Measurements from ENCODE around the gene APOBEC3G. TPM values are rescaled to one million over a fixed set of nuclear protein-coding genes. Genes with fewer than 3 reads are reported as not detected.

Gene APOBEC3G
- total and polyA plus RNA-seq, 4 donors = 3.2 to 9.5 (median 5.2) TPM

DNA sequence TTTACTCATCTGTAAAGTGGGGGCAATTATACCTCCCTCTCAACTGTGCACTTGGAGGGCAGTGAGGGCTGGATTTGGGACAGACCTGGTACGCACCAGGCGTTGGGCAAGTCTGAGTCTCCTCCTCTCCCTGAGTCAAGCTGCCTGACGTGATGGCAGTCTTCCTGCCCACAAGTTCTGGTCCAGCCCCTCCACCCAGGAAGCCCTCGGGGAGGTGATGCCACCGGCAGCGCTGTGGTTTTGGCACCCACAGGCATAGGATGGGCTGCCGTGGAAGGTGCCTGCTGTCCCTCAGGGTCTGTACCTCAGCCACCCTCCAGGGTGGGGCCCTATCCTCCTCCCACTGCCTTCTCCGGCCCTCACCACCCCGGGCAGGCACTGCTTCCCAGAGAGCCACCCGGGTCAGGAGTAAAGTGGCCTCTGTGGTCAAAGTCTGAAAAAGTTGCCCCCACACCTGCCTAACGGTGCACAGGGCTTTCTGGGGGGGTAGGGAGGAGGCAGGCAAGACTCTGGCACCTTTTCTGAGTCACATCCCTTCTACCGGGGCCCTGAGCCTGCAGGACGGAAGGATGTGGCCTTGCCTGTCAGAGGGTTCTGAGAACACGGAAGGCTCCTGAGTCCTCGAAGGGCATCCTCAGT is 13.5 kb downstream of the APOBEC3G start:
- H3K4me1 ChIP-seq (ENCODE audit: control insufficient read depth, insufficient read depth, low read length) = peaks cover 5% of the 10 kb centered on the region
- no peaks in the 10 kb centered on the region for H3K27me3 ChIP-seq (ENCODE audit: control insufficient read depth, insufficient read depth, low read length)
- H3K27ac ChIP-seq (ENCODE audit: low read depth, low read length) = no peak overlapping the region
- WGBS (ENCODE audit: insufficient coverage) = 88% methylated on average over 13 of the region's 15 CpGs
- H3K9me3 ChIP-seq (ENCODE audit: control insufficient read depth, insufficient read depth, low read length) = no peaks in the 10 kb centered on the region
- no peak for DNase-seq (ENCODE audit: low read depth in 4 of 6, low spot score in 6 of 6)
- H3K36me3 ChIP-seq (ENCODE audit: control insufficient read depth, insufficient read depth, low read length) = no peaks in the 10 kb centered on the region
- no peak overlapping the region for H3K4me3 ChIP-seq (ENCODE audit: low read depth, low read length)

DNA sequence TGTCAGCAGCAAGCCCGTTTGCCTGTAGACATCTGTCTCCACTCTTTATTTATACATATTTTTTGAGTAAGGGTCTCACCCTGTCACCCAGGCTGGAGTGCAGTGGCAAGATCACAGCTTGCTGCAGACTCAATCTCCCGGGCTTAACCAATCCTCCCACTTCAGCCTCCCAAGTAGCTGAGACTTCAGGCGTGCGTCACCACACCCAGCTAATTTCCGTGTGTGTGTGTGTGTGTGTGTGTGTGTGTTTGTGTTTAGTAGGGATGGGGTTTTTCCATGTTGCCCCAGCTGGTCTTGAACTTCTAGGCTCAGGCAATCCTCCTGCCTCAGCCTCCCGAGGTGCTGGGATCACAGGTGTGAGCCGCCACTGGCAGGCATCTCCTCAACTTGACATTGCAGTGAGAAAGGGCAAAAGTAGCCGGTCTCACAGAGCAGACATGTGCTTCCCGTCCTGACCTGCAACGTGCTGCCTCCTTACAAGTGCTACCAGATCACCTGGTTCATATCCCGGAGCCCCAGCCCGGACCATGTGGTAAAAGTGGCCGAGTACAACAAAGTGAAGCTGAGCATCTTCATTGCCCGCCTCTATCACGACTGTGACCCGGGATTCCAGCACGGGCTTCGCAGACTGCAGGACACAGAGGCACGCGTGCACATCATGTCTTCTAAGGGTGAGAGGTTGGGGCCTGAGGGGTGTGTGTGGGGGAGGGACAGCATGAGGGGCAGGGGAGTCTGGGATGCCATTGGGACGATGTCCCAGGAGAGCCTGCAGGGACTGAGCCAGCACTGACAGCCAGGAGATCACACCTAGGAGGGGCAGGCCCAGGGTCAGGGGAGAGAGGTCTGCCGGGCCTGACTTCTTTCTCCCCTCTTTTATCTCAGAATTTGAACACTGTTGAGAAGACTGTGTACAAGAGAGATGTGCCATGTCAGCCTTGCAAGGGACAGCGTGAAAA is 14.3 kb downstream of the APOBEC3G start:
- 87% methylated on average over 17 of the region's 23 CpGs for WGBS (ENCODE audit: insufficient coverage)
- Histone ChIP-seq H3K4me3 (ENCODE audit: low read depth, low read length) (no peak overlapping the region), H3K36me3 (ENCODE audit: control insufficient read depth, insufficient read depth, low read length) (no peaks in the 10 kb centered on the region), H3K27me3 (ENCODE audit: control insufficient read depth, insufficient read depth, low read length) (no peaks in the 10 kb centered on the region), H3K9me3 (ENCODE audit: control insufficient read depth, insufficient read depth, low read length) (no peaks in the 10 kb centered on the region), H3K27ac (ENCODE audit: low read depth, low read length) (no peak overlapping the region), H3K4me1 (ENCODE audit: control insufficient read depth, insufficient read depth, low read length) (peaks cover 5% of the 10 kb centered on the region)
- no peak for DNase-seq (ENCODE audit: low read depth in 4 of 6, low spot score in 6 of 6)

DNA sequence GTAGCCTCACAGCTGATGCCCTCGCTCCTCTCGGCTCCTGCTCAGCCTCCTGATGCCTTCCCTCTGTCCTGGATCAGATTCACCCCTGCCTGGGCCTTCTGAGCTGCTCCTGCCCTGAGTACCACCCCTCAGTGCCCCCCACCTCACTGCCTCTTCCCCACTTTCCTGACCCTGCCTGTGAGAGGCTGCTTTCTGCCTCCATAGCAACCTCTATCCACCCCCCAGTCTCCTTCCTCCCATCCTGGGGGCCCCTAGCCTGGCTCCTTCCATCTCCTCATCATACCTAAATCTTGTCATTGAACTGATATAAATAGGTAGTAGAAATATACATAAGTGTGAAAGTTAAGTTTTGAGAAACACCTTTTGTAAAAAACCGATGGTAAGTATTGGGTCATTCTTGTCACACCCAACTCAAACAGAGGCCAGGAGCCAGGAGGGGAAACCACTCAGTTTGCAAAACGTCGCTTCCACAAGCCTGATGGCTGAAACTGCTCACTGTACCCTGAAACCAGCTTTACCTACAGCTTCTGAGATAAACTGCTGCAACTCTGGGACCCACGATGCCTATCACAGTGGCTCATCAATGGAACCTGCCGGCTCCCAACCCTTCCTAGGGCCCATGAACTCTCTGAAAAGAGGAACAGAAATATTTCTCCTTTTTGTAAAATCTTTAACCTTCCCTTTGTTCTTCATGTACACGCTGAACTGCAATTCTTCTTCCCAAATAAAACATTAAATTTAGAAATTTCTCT is 15.2 kb downstream of the APOBEC3G start:
- no peak for DNase-seq (ENCODE audit: low read depth in 4 of 6, low spot score in 6 of 6)
- H3K4me3 ChIP-seq (ENCODE audit: low read depth, low read length) = no peak overlapping the region
- 82% methylated on average over 7 of the region's 8 CpGs for whole genome bisulfite sequencing (ENCODE audit: insufficient coverage)

DNA sequence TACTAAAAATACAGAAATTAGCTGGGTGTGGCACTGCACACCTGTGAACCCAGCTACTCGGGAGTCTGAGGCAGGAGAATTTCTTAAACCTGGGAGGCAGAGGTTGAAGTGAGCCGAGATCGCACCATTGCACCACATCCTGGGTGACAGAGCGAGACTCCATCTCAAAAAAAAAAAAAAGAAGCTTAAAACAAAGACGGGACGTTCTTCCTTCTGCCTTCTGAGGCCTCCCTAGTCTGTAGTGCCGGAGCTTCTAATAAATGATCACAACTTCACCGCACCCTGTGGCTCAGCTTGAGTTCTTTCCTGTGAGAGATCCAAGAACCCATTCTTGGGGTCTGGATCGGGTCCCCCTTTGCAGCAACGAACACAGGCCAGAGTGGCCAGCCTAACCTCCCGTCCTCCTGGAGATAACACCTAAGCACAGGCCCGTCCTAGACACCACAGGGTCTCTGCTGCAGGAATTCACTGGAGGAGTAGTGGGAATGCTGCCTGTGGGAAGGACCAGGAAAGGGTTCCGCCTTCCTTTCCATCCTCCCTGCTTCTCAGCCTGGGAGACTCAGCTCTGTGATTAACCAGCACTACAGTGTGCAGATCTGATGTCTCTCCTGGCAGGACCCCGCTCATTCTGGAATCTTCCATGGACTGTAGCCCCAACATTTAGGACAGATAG is 17.8 kb downstream of the APOBEC3G start:
- 80% methylated on average over 6 of the region's 14 CpGs for WGBS (ENCODE audit: insufficient coverage)

More for the DNA sequence above, 15.2 kb downstream of the APOBEC3G start:
- H3K27ac ChIP-seq (ENCODE audit: low read depth, low read length) = no peak overlapping the region
- peaks cover 11% of the 10 kb centered on the region for H3K4me1 ChIP-seq (ENCODE audit: control insufficient read depth, insufficient read depth, low read length)
- no peaks in the 10 kb centered on the region for H3K9me3 ChIP-seq (ENCODE audit: control insufficient read depth, insufficient read depth, low read length)
- H3K27me3 ChIP-seq (ENCODE audit: control insufficient read depth, insufficient read depth, low read length) = no peaks in the 10 kb centered on the region
- no peaks in the 10 kb centered on the region for H3K36me3 ChIP-seq (ENCODE audit: control insufficient read depth, insufficient read depth, low read length)

DNA sequence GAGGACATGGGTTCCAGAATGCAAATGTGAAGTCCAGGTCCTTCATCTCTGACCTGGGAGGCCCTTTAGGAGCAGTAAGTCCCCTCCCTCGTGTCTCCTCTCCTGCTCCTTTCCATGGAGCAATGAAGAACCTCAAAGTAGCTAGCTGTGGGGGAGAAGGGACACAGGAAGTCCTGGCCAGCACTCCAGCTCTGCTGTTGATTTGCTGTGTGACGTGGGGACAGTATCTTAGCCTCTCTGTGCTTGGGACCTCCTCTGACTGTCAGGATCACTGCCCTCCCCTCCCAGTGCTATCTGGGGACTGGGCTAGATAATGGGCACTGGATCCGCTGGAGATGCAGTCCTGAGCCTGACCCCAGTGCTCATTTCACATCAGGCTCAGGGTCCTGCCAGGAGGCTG is 18.9 kb downstream of the APOBEC3G start:
- Histone ChIP-seq H3K27me3 (ENCODE audit: control insufficient read depth, insufficient read depth, low read length) (no peaks in the 10 kb centered on the region), H3K4me3 (ENCODE audit: low read depth, low read length) (no peak overlapping the region), H3K4me1 (ENCODE audit: control insufficient read depth, insufficient read depth, low read length) (peaks cover 10% of the 10 kb centered on the region), H3K36me3 (ENCODE audit: control insufficient read depth, insufficient read depth, low read length) (no peaks in the 10 kb centered on the region), H3K27ac (ENCODE audit: low read depth, low read length) (no peak overlapping the region), H3K9me3 (ENCODE audit: control insufficient read depth, insufficient read depth, low read length) (no peaks in the 10 kb centered on the region)
- DNase-seq (ENCODE audit: low read depth in 4 of 6, low spot score in 6 of 6) = no peak
- 90% methylated on average over 2 of the region's 3 CpGs for WGBS (ENCODE audit: insufficient coverage)

More for the DNA sequence above, 17.8 kb downstream of the APOBEC3G start:
- no peak for DNase-seq (ENCODE audit: low read depth in 4 of 6, low spot score in 6 of 6)
- Histone ChIP-seq H3K27me3 (ENCODE audit: control insufficient read depth, insufficient read depth, low read length) (no peaks in the 10 kb centered on the region), H3K9me3 (ENCODE audit: control insufficient read depth, insufficient read depth, low read length) (no peaks in the 10 kb centered on the region), H3K4me1 (ENCODE audit: control insufficient read depth, insufficient read depth, low read length) (peaks cover 10% of the 10 kb centered on the region), H3K4me3 (ENCODE audit: low read depth, low read length) (no peak overlapping the region), H3K36me3 (ENCODE audit: control insufficient read depth, insufficient read depth, low read length) (no peaks in the 10 kb centered on the region), H3K27ac (ENCODE audit: low read depth, low read length) (no peak overlapping the region)

DNA sequence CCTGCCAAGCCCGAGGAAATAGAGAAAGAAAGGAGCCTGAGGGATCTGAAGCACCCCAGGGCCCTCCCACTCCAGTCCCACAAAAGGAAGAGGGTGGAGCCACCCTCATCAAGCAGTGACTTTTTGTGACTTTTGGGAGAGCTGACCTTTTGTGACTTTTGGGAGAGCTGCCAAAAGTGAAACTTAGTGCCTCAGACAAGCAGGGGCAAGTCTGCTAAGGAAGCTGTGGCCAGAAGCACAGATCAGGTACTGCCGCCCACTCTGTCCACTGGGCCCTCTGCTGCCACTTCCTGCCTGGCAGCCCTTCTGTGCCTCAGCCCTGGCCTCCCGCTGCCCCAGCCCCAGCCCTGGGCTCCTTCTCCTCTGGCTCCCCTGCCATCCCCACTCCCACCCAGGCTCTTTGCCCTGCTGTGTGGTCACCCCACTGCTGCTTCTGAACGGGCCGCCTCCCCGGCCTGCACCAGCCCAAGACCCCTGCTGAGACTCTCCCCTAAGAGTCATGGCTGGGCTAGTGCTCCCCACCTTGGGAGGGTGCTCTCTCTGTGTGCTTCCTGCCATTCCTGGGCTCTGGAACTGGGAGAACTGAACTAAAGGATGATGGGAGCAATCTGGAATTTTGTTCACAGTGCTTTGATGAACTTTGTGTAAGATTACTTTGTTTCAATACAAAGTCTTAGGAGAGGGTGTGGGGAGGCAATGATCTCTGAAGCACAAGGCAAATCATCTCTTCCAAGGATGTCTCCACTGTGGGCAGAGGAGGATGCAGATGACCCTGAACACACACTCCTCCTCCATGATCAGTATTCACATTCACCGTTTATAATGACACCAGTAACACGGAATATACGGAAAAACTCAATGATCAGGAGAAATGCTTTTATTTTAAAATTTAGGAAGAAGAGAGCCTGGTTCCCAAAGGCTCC is 20.3 kb downstream of the APOBEC3G start, which contains the start of gene APOBEC3H:
APOBEC3H (plus strand) TSS at position 147 of the 923 bp plus-strand sequence. CDS start 3,035 bp downstream, outside the sequence.
- H3K36me3 ChIP-seq (ENCODE audit: control insufficient read depth, insufficient read depth, low read length) = no peaks in the 10 kb centered on the region
- no peaks in the 10 kb centered on the region for H3K27me3 ChIP-seq (ENCODE audit: control insufficient read depth, insufficient read depth, low read length)
- peaks cover 10% of the 10 kb centered on the region for H3K4me1 ChIP-seq (ENCODE audit: control insufficient read depth, insufficient read depth, low read length)
- H3K9me3 ChIP-seq (ENCODE audit: control insufficient read depth, insufficient read depth, low read length) = no peaks in the 10 kb centered on the region
- no peak for DNase-seq (ENCODE audit: low read depth in 4 of 6, low spot score in 6 of 6)
- H3K4me3 ChIP-seq (ENCODE audit: low read depth, low read length) = no peak within 1 kb of the TSS
- 47% methylated on average over 5 of the region's 9 CpGs for WGBS (ENCODE audit: insufficient coverage)
- no peak within 1 kb of the TSS for H3K27ac ChIP-seq (ENCODE audit: low read depth, low read length)

DNA sequence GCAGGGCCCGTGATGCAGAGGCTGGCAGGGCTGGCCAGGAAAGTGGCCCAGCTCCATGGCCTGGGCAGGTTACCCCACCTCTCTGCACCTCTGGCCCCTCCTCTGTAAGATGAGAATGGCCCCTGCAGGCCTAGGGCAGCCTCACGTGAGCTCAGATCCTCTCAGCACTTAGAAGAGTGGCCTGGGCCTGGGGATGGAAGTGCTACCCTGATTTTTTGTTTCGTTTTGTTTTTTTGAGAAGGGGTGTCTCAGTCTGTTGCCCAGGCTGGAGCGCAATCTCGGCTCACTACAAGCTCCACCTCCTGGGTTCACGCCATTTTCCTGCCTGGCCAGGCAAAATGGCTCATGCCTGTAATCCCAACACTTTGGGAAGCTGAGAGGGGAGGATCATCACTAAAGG is 21.0 kb downstream of the APOBEC3G start:
- DNase-seq (ENCODE audit: low read depth in 4 of 6, low spot score in 6 of 6) = no peak
- H3K36me3 ChIP-seq (ENCODE audit: control insufficient read depth, insufficient read depth, low read length) = no peaks in the 10 kb centered on the region
- no peaks in the 10 kb centered on the region for H3K9me3 ChIP-seq (ENCODE audit: control insufficient read depth, insufficient read depth, low read length)
- H3K27ac ChIP-seq (ENCODE audit: low read depth, low read length) = no peak overlapping the region
- H3K27me3 ChIP-seq (ENCODE audit: control insufficient read depth, insufficient read depth, low read length) = no peaks in the 10 kb centered on the region
- peaks cover 10% of the 10 kb centered on the region for H3K4me1 ChIP-seq (ENCODE audit: control insufficient read depth, insufficient read depth, low read length)
- WGBS (ENCODE audit: insufficient coverage) = 40% methylated on average over 1 of the region's 6 CpGs
- no peak overlapping the region for H3K4me3 ChIP-seq (ENCODE audit: low read depth, low read length)

- peaks cover 10% of the 10 kb centered on the region for H3K4me1 ChIP-seq (ENCODE audit: control insufficient read depth, insufficient read depth, low read length)
- no peak overlapping the region for H3K27ac ChIP-seq (ENCODE audit: low read depth, low read length)
- WGBS (ENCODE audit: insufficient coverage) = 70% methylated on average over 6 of the region's 8 CpGs
- no peaks in the 10 kb centered on the region for H3K36me3 ChIP-seq (ENCODE audit: control insufficient read depth, insufficient read depth, low read length)
- H3K4me3 ChIP-seq (ENCODE audit: low read depth, low read length) = no peak overlapping the region
- DNase-seq (ENCODE audit: low read depth in 4 of 6, low spot score in 6 of 6) = no peak
- no peaks in the 10 kb centered on the region for H3K9me3 ChIP-seq (ENCODE audit: control insufficient read depth, insufficient read depth, low read length)
- no peaks in the 10 kb centered on the region for H3K27me3 ChIP-seq (ENCODE audit: control insufficient read depth, insufficient read depth, low read length)
Measured at GRCh38 chr22:39098576-39098975, 21.5 kb downstream of the APOBEC3G start.
